HEK293 (cell line): ENCODE data around the gene ADAMTS12.

Experiments
- CTCF ChIA-PET: fragments of 350-600 bp; formaldehyde crosslinking; extraction: SDS; loops from one replicate; lab custom pipeline; 2021; ENCODE audit warnings: antibody characterized with exemption; lab: Yijun Ruan, JAX
- POLR2A ChIA-PET: fragments of 300-600 bp; formaldehyde crosslinking; extraction: SDS; loops from one replicate; lab custom pipeline; 2020; ENCODE audit warnings: antibody characterized with exemption, inconsistent platforms; lab: Yijun Ruan, JAX
- H3K27ac ChIP-seq: fragments of 200-500 bp; sonication (Bioruptor generic); 2 replicates; pipeline ENCODE4 v1.5.1; 2014; ENCODE audit warnings: low read depth, low read length, control low read depth, inconsistent platforms; ENCODE audit errors: extremely low read depth
- H3K36me3 ChIP-seq, 2 experiments: fragments of 200-500 bp in 1 of 2; sonication (Bioruptor generic) in 1 of 2; 1 replicate in 1 of 2; 2 replicates in 1 of 2; pipeline ENCODE4 v1.5.1; 2014 to 2017; ENCODE audit warnings: inconsistent platforms in 2 of 2, low read length in 2 of 2; ENCODE audit not compliant: control insufficient read depth in 2 of 2, insufficient read depth in 1 of 2
- H3K4me1 ChIP-seq: fragments of 200-500 bp; sonication (Bioruptor generic); 2 replicates; pipeline ENCODE4 v1.5.1; 2014; ENCODE audit warnings: mild to moderate bottlenecking, low read length, inconsistent platforms; ENCODE audit not compliant: control insufficient read depth, insufficient read depth
- H3K4me3 ChIP-seq: 2 replicates; pipeline ENCODE4 v1.5.1; 2011; ENCODE audit warnings: low read depth, mild to moderate bottlenecking, control low read depth, low read length, moderate library complexity
- H3K9me3 ChIP-seq: fragments of 200-500 bp; sonication (Bioruptor generic); 2 replicates; pipeline ENCODE4 v1.5.1; 2014; ENCODE audit warnings: low read depth, low read length, inconsistent platforms; ENCODE audit not compliant: control insufficient read depth, insufficient read depth
- GLI4 ChIP-seq: fragments of 450-650 bp; formaldehyde crosslinking; IDR thresholded peaks from 2 replicates; pipeline ENCODE4 v1.5.1; 2016; ENCODE audit warnings: missing biosample characterization, missing genetic modification characterization
- ZBTB17 ChIP-seq: fragments of 450-650 bp; formaldehyde crosslinking; IDR thresholded peaks from 2 replicates; pipeline ENCODE4 v1.5.1; 2016; ENCODE audit warnings: missing biosample characterization, missing genetic modification characterization
- ZBTB20 ChIP-seq: fragments of 450-650 bp; formaldehyde crosslinking; IDR thresholded peaks from 2 replicates; pipeline ENCODE4 v1.5.1; 2016; ENCODE audit warnings: missing biosample characterization, missing genetic modification characterization
- ZFP37 ChIP-seq: fragments of 450-650 bp; formaldehyde crosslinking; IDR thresholded peaks from 2 replicates; pipeline ENCODE4 v1.5.1; 2016; ENCODE audit warnings: missing biosample characterization, missing genetic modification characterization
- ZNF174 ChIP-seq: fragments of 450-650 bp; formaldehyde crosslinking; IDR thresholded peaks from 2 replicates; pipeline ENCODE4 v1.5.0; 2017; ENCODE audit warnings: missing biosample characterization, mild to moderate bottlenecking, missing genetic modification characterization
- ZNF19 ChIP-seq: fragments of 450-650 bp; formaldehyde crosslinking; IDR thresholded peaks from 2 replicates; pipeline ENCODE4; 2016; ENCODE audit warnings: missing biosample characterization, missing genetic modification characterization, low read depth
- ZNF2 ChIP-seq: fragments of 450-650 bp; formaldehyde crosslinking; IDR thresholded peaks from 2 replicates; pipeline ENCODE4 v1.5.1; 2016; ENCODE audit warnings: missing biosample characterization, missing genetic modification characterization
- ZNF23 ChIP-seq: fragments of 450-650 bp; formaldehyde crosslinking; IDR thresholded peaks from 2 replicates; pipeline ENCODE4 v1.5.1; 2016; ENCODE audit warnings: missing biosample characterization, missing genetic modification characterization, borderline replicate concordance
- ZNF335 ChIP-seq: fragments of 450-650 bp; formaldehyde crosslinking; conservative IDR thresholded peaks from 2 replicates; pipeline ENCODE4 v1.5.1; 2016; ENCODE audit warnings: missing biosample characterization, missing genetic modification characterization
- ZNF423 ChIP-seq: fragments of 450-650 bp; formaldehyde crosslinking; IDR thresholded peaks from 2 replicates; pipeline ENCODE4 v1.5.1; 2016; ENCODE audit warnings: missing biosample characterization, missing genetic modification characterization
- ZNF510 ChIP-seq: fragments of 450-650 bp; formaldehyde crosslinking; IDR thresholded peaks from 2 replicates; pipeline ENCODE4 v1.5.1; 2018; ENCODE audit warnings: mild to moderate bottlenecking, missing genetic modification characterization, missing biosample characterization; ENCODE audit not compliant: insufficient replicate concordance
- ZNF561 ChIP-seq: fragments of 450-650 bp; IDR thresholded peaks from 2 replicates; pipeline ENCODE4 v1.5.1; 2018; ENCODE audit warnings: missing biosample characterization, missing genetic modification characterization, borderline replicate concordance
- ZNF585B ChIP-seq: fragments of 450-650 bp; formaldehyde crosslinking; IDR thresholded peaks from 2 replicates; pipeline ENCODE4 v1.5.1; 2016; ENCODE audit warnings: missing biosample characterization, missing genetic modification characterization
- ZNF677 ChIP-seq: fragments of 450-650 bp; IDR thresholded peaks from 2 replicates; pipeline ENCODE4 v1.5.0; 2018; ENCODE audit warnings: missing biosample characterization, mild to moderate bottlenecking, missing genetic modification characterization, moderate library complexity
- ZNF707 ChIP-seq: fragments of 450-650 bp; formaldehyde crosslinking; IDR thresholded peaks from 2 replicates; pipeline ENCODE4 v1.5.1; 2016; ENCODE audit warnings: missing biosample characterization, missing genetic modification characterization
- ZNF776 ChIP-seq: fragments of 450-650 bp; formaldehyde crosslinking; IDR thresholded peaks from 2 replicates; pipeline ENCODE4 v1.5.0; 2017; ENCODE audit warnings: missing biosample characterization, missing genetic modification characterization, borderline replicate concordance
- ZSCAN30 ChIP-seq: fragments of 450-650 bp; IDR thresholded peaks from 2 replicates; pipeline ENCODE4 v1.5.1; 2018; ENCODE audit warnings: missing biosample characterization, mild to moderate bottlenecking, missing genetic modification characterization, moderate library complexity
- TF ChIP-seq, protein P1 (sequence below): fragments of 450-650 bp; formaldehyde crosslinking; IDR thresholded peaks from 2 replicates; pipeline ENCODE4 v1.5.1; 2017; ENCODE audit warnings: missing biosample characterization, missing genetic modification characterization
- TF ChIP-seq, protein P2 (sequence below): fragments of 450-650 bp; formaldehyde crosslinking; IDR thresholded peaks from 2 replicates; pipeline ENCODE4 v1.5.1; 2016; ENCODE audit warnings: missing biosample characterization, missing genetic modification characterization, low read depth
- TF ChIP-seq, protein P3 (sequence below): fragments of 450-650 bp; formaldehyde crosslinking; IDR thresholded peaks from 2 replicates; pipeline ENCODE4 v1.5.1; 2016; ENCODE audit warnings: missing biosample characterization, missing genetic modification characterization
- TF ChIP-seq, protein P4 (sequence below): fragments of 450-650 bp; IDR thresholded peaks from 2 replicates; pipeline ENCODE4 v1.5.1; 2018; ENCODE audit warnings: missing biosample characterization, mild to moderate bottlenecking, missing genetic modification characterization
- TF ChIP-seq, protein P5 (sequence below): fragments of 450-650 bp; formaldehyde crosslinking; IDR thresholded peaks from 2 replicates; pipeline ENCODE4 v1.5.1; 2016; ENCODE audit warnings: missing biosample characterization, missing genetic modification characterization, borderline replicate concordance
- TF ChIP-seq, protein P6 (sequence below): fragments of 450-650 bp; formaldehyde crosslinking; IDR thresholded peaks from 2 replicates; pipeline ENCODE4 v1.5.1; 2016; ENCODE audit warnings: missing biosample characterization, missing genetic modification characterization

The ADAMTS12 gene

DNA sequence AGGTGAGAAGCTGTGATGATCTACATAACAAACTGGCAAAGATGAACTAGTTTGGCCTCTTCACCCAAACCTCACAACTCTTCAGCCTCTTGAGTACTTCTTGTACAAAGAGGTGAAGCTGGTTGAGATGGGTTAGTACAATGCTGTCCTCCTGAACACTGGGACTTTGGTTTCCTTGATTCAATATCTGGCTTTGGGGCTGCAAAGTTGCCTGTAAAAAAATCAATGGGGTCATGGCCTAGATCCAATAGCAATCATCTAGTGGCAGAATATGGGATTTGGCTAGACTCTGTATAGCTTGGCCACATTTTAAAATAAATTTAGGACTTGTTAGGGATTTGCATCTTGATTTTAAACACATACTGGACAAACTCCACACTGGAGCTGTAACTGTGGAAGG is 179.1 kb downstream of the ADAMTS12 start:
- H3K4me1 ChIP-seq = no peaks in the 10 kb centered on the region
- TF ChIP-seq, protein P1, sequence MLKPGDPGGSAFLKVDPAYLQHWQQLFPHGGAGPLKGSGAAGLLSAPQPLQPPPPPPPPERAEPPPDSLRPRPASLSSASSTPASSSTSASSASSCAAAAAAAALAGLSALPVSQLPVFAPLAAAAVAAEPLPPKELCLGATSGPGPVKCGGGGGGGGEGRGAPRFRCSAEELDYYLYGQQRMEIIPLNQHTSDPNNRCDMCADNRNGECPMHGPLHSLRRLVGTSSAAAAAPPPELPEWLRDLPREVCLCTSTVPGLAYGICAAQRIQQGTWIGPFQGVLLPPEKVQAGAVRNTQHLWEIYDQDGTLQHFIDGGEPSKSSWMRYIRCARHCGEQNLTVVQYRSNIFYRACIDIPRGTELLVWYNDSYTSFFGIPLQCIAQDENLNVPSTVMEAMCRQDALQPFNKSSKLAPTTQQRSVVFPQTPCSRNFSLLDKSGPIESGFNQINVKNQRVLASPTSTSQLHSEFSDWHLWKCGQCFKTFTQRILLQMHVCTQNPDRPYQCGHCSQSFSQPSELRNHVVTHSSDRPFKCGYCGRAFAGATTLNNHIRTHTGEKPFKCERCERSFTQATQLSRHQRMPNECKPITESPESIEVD (tag by site-specific recombination) = no peak
- TF ChIP-seq ZNF174 (tag by site-specific recombination) (no peak), ZNF2 (tag by site-specific recombination) (no peak), ZSCAN30 (tag by site-specific recombination) (no peak), ZNF585B (tag by site-specific recombination) (no peak), ZNF19 (tag by site-specific recombination) (no peak), ZFP37 (tag by site-specific recombination) (no peak), ZNF510 (tag by site-specific recombination) (no peak), ZNF423 (tag by site-specific recombination) (no peak), ZBTB20 (no peak)
- TF ChIP-seq, all 188 proteins: peak for 0
- Histone ChIP-seq H3K36me3 (no peaks in the 10 kb centered on the region), H3K4me3 (no peak overlapping the region), H3K9me3 (no peaks in the 10 kb centered on the region), H3K27ac (no peak overlapping the region)
- CTCF ChIA-PET = no interaction called here
- POLR2A ChIA-PET = no interaction called here

DNA sequence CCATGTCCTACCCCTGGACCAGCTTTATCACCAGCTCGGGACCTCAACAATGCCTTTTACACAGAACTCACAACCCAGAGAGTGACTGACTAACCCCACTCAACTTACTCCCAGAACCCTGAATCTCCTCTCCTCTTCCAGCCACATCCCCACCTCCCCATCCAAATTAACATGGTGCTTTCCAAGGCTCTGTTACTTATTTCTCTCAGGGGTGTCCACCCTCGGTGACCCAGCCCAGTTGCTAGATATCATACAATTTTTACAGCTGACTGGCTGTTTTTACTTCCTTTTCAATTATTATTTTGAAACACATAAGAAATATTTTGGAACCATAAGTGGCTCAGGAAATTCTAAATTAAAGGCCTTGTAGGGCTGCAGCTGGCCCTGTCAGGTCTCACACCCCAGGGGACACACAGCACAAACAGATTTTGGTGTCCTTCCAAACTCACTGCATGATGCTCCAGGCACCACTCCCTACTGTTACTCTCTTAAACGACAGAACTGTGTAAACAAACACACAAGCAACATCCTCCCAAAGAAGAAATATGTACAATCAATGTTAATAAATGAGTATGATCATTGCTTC is 180.6 kb downstream of the ADAMTS12 start:
- POLR2A ChIA-PET = no interaction called here
- CTCF ChIA-PET = interaction anchor here (0.9 kb wide), 1 partner anchor 11 kb away, joined by 4 read pairs; no protein-coding TSS in a partner anchor
- Histone ChIP-seq H3K4me1 (no peaks in the 10 kb centered on the region), H3K4me3 (no peak overlapping the region), H3K27ac (no peak overlapping the region), H3K9me3 (no peaks in the 10 kb centered on the region), H3K36me3 (no peaks in the 10 kb centered on the region)
- TF ChIP-seq, protein P2, sequence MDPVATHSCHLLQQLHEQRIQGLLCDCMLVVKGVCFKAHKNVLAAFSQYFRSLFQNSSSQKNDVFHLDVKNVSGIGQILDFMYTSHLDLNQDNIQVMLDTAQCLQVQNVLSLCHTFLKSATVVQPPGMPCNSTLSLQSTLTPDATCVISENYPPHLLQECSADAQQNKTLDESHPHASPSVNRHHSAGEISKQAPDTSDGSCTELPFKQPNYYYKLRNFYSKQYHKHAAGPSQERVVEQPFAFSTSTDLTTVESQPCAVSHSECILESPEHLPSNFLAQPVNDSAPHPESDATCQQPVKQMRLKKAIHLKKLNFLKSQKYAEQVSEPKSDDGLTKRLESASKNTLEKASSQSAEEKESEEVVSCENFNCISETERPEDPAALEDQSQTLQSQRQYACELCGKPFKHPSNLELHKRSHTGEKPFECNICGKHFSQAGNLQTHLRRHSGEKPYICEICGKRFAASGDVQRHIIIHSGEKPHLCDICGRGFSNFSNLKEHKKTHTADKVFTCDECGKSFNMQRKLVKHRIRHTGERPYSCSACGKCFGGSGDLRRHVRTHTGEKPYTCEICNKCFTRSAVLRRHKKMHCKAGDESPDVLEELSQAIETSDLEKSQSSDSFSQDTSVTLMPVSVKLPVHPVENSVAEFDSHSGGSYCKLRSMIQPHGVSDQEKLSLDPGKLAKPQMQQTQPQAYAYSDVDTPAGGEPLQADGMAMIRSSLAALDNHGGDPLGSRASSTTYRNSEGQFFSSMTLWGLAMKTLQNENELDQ (tag by site-specific recombination) = no peak
- TF ChIP-seq ZNF23 (tag by site-specific recombination) (no peak), ZNF561 (tag by site-specific recombination) (no peak), ZNF707 (tag by site-specific recombination) (no peak), ZNF335 (tag by site-specific recombination) (no peak), ZNF776 (tag by site-specific recombination) (no peak), ZNF677 (no peak), ZBTB17 (tag by site-specific recombination) (no peak), GLI4 (tag by site-specific recombination) (no peak)
- TF ChIP-seq, protein P3, sequence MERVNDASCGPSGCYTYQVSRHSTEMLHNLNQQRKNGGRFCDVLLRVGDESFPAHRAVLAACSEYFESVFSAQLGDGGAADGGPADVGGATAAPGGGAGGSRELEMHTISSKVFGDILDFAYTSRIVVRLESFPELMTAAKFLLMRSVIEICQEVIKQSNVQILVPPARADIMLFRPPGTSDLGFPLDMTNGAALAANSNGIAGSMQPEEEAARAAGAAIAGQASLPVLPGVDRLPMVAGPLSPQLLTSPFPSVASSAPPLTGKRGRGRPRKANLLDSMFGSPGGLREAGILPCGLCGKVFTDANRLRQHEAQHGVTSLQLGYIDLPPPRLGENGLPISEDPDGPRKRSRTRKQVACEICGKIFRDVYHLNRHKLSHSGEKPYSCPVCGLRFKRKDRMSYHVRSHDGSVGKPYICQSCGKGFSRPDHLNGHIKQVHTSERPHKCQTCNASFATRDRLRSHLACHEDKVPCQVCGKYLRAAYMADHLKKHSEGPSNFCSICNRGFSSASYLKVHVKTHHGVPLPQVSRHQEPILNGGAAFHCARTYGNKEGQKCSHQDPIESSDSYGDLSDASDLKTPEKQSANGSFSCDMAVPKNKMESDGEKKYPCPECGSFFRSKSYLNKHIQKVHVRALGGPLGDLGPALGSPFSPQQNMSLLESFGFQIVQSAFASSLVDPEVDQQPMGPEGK = no peak
- TF ChIP-seq, protein P4, sequence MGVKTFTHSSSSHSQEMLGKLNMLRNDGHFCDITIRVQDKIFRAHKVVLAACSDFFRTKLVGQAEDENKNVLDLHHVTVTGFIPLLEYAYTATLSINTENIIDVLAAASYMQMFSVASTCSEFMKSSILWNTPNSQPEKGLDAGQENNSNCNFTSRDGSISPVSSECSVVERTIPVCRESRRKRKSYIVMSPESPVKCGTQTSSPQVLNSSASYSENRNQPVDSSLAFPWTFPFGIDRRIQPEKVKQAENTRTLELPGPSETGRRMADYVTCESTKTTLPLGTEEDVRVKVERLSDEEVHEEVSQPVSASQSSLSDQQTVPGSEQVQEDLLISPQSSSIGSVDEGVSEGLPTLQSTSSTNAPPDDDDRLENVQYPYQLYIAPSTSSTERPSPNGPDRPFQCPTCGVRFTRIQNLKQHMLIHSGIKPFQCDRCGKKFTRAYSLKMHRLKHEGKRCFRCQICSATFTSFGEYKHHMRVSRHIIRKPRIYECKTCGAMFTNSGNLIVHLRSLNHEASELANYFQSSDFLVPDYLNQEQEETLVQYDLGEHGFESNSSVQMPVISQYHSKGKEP (tag by site-specific recombination) = no peak
- TF ChIP-seq, protein P5, sequence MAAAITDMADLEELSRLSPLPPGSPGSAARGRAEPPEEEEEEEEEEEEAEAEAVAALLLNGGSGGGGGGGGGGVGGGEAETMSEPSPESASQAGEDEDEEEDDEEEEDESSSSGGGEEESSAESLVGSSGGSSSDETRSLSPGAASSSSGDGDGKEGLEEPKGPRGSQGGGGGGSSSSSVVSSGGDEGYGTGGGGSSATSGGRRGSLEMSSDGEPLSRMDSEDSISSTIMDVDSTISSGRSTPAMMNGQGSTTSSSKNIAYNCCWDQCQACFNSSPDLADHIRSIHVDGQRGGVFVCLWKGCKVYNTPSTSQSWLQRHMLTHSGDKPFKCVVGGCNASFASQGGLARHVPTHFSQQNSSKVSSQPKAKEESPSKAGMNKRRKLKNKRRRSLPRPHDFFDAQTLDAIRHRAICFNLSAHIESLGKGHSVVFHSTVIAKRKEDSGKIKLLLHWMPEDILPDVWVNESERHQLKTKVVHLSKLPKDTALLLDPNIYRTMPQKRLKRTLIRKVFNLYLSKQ (tag by site-specific recombination) = no peak
- TF ChIP-seq, protein P6, sequence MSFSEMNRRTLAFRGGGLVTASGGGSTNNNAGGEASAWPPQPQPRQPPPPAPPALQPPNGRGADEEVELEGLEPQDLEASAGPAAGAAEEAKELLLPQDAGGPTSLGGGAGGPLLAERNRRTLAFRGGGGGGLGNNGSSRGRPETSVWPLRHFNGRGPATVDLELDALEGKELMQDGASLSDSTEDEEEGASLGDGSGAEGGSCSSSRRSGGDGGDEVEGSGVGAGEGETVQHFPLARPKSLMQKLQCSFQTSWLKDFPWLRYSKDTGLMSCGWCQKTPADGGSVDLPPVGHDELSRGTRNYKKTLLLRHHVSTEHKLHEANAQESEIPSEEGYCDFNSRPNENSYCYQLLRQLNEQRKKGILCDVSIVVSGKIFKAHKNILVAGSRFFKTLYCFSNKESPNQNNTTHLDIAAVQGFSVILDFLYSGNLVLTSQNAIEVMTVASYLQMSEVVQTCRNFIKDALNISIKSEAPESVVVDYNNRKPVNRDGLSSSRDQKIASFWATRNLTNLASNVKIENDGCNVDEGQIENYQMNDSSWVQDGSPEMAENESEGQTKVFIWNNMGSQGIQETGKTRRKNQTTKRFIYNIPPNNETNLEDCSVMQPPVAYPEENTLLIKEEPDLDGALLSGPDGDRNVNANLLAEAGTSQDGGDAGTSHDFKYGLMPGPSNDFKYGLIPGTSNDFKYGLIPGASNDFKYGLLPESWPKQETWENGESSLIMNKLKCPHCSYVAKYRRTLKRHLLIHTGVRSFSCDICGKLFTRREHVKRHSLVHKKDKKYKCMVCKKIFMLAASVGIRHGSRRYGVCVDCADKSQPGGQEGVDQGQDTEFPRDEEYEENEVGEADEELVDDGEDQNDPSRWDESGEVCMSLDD (tag by site-specific recombination) = no peak
